Effector memory CD4-positive, alpha-beta T cell (primary cell): ENCODE measurements around the gene ARID1A.
A peak's percentile ranks its signal among the peaks of the same experiment; 100 is the strongest.
"Not testable (repeated sequence)": the region's sequence is repeated elsewhere in the genome, so short reads cannot be mapped to it uniquely, and the experiment has no call there.

Experiments used
- DNase-seq, 3 donors: peaks; one replicate each; pipeline ENCODE4 v3.0.0-alpha.2; 2020
- H3K27ac ChIP-seq: 2 replicates; pipeline ENCODE4 v1.7.0; 2013; ENCODE audit warnings: mild to moderate bottlenecking, low read length, moderate library complexity; ENCODE audit not compliant: insufficient read depth, poor library complexity, severe bottlenecking
- H3K27me3 ChIP-seq: replicated peaks from 2 replicates; pipeline ENCODE4 v1.7.0; 2013; ENCODE audit warnings: mild to moderate bottlenecking, low read length; ENCODE audit not compliant: insufficient read depth, control insufficient read depth, poor library complexity, severe bottlenecking
- H3K36me3 ChIP-seq: 2 replicates; pipeline ENCODE4 v1.7.0; 2013; ENCODE audit warnings: mild to moderate bottlenecking, low read length, moderate library complexity; ENCODE audit not compliant: control insufficient read depth, insufficient read depth
- H3K4me1 ChIP-seq: 2 replicates; pipeline ENCODE4 v1.7.0; 2013; ENCODE audit warnings: low read length, mild to moderate bottlenecking; ENCODE audit not compliant: control insufficient read depth, insufficient read depth, poor library complexity, severe bottlenecking
- H3K4me3 ChIP-seq: 2 replicates; pipeline ENCODE4 v1.7.0; 2013; ENCODE audit warnings: low read length, low read depth, mild to moderate bottlenecking; ENCODE audit not compliant: insufficient read depth, poor library complexity, severe bottlenecking
- H3K9me3 ChIP-seq: 2 replicates; pipeline ENCODE4 v1.7.0; 2013; ENCODE audit warnings: mild to moderate bottlenecking, low read length, moderate library complexity; ENCODE audit not compliant: control insufficient read depth

Gene ARID1A

DNA sequence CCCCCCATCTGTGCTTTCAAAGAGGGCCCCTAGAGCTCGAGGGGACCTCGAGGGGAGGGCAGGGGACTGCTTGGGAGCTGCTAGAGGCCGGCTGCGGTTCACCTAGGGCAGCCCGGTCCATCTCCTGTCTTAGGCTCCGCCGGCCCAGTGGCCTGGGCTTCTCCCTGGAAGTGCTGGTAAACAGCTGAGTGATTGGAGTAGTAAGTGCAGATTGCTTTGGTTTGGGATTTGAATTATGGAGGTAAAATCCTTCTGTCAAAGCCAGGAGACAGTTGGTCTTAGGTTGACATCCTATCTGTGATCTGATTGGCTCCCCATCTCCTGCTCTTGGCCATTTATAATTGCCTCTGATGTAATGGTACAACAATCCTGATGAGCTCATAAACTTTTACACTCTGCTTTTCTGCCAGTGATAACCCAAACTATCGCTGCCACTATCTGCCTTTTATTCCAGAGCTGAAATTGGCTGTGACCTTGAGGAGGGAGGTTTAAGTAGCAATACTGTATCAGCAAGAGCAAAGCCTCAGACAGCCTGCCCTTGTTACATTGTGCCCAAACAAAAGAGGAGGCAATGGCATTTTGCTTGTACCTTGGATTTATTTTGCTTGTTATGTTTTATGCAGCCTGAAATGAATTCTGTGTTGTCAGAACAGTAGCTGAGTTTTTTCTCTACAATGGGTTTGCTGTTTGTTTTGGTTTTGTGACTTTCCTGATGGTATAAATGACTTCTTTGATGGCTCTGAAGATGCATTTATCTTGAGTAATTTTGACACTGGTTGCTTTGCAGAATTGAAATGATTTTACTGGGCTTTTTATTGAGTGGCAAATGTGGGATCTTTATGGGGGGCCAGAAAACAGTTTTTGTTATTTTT is 2.4 kb downstream of the ARID1A start:
- no peaks in the 10 kb centered on the region for H3K9me3 ChIP-seq
- H3K4me3 ChIP-seq, result peak overlapping the region; percentile 77
- no peaks in the 10 kb centered on the region for H3K36me3 ChIP-seq
- peak in 2 of 3 donors; percentile 19 to 35 for DNase-seq
- H3K4me1 ChIP-seq, result peaks cover 53% of the 10 kb centered on the region
- H3K27ac ChIP-seq, result peak overlapping the region; percentile 91
- H3K27me3 ChIP-seq, result no peaks in the 10 kb centered on the region

DNA sequence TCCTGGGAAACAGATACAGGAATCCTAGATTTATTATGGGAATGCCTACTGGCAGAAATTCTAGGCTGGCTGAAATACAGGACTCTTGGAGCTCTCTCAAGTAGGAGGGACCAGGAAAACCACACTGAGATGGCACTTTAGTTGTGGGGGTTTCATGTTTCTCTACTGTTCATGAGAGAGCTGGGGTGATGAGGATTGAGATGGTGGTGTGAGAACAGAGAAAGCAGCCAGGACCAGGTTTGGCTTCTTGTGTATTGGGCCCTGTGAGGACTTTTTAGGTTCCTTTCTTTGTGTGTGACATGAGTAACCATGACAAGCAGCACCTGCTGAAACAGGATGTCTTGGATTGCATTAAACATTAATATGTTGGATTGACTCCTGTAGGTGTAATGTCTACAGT is 4.9 kb downstream of the ARID1A start:
- H3K27ac ChIP-seq, result no peak overlapping the region
- H3K27me3 ChIP-seq, result no peaks in the 10 kb centered on the region
- H3K9me3 ChIP-seq, result no peaks in the 10 kb centered on the region
- H3K4me3 ChIP-seq, result peak overlapping the region; percentile 8
- DNase-seq, result no peak
- peaks cover 58% of the 10 kb centered on the region for H3K4me1 ChIP-seq
- H3K36me3 ChIP-seq, result peaks cover 2% of the 10 kb centered on the region

DNA sequence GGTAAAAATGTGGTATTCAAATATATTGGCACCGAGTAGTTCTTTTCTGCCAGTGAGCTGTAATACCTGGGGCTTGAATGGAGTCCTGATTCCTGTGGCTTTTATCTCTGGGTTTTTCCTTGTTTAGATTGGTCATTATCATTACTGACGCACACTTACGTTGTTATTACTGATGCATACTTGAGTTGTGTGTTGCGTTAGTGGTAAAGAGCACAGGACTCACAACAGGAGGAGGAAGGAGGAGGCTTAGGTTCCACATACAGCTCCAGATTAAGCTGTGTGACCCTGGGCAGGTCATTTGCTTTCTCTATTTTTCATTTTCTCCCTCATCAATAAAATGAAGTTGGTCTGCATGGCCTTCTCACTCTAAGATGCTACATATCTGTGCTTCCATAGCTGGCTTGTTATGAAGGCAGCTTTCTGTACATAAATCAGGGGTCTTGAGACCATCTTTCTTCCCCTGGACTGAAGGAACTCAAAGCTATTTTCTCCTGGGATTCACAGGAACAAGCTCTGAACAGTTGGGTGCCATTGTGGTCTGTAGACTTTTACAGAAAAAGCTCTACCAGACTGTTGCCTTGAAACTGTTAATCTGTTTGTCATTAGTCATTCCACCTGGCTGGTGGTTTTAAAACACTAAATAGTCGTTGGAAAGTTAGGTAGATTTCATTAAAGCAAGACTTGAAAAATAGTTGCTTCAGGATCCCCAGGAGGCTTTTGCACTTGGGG is 5.6 kb downstream of the ARID1A start:
- H3K9me3 ChIP-seq, result no peaks in the 10 kb centered on the region
- peaks cover 2% of the 10 kb centered on the region for H3K36me3 ChIP-seq
- peaks cover 64% of the 10 kb centered on the region for H3K4me1 ChIP-seq
- no peaks in the 10 kb centered on the region for H3K27me3 ChIP-seq
- H3K27ac ChIP-seq, result no peak overlapping the region
- H3K4me3 ChIP-seq, result peak overlapping the region; percentile 8
- DNase-seq, result no peak

GRCh38 chr1:26701995-26702679 is 6.3 kb downstream of the ARID1A start:
- H3K27me3 ChIP-seq, result no peaks in the 10 kb centered on the region
- H3K27ac ChIP-seq, result peak overlapping the region; percentile 11
- H3K4me3 ChIP-seq, result no peak overlapping the region
- peaks cover 2% of the 10 kb centered on the region for H3K36me3 ChIP-seq
- no peaks in the 10 kb centered on the region for H3K9me3 ChIP-seq
- no peak for DNase-seq
- H3K4me1 ChIP-seq, result peaks cover 66% of the 10 kb centered on the region

GRCh38 chr1:26702680-26703038 is 6.8 kb downstream of the ARID1A start:
- H3K4me1 ChIP-seq, result peaks cover 70% of the 10 kb centered on the region
- no peak overlapping the region for H3K4me3 ChIP-seq
- peak overlapping the region; percentile 11 for H3K27ac ChIP-seq
- DNase-seq, result no peak
- no peaks in the 10 kb centered on the region for H3K27me3 ChIP-seq
- H3K9me3 ChIP-seq, result no peaks in the 10 kb centered on the region
- H3K36me3 ChIP-seq, result peaks cover 2% of the 10 kb centered on the region

GRCh38 chr1:26703478-26703877 is 7.7 kb downstream of the ARID1A start:
- Histone ChIP-seq H3K27me3 (no peaks in the 10 kb centered on the region), H3K27ac (no peak overlapping the region), H3K4me3 (no peak overlapping the region), H3K4me1 (peaks cover 70% of the 10 kb centered on the region), H3K36me3 (peaks cover 2% of the 10 kb centered on the region), H3K9me3 (no peaks in the 10 kb centered on the region)
- no peak for DNase-seq

DNA sequence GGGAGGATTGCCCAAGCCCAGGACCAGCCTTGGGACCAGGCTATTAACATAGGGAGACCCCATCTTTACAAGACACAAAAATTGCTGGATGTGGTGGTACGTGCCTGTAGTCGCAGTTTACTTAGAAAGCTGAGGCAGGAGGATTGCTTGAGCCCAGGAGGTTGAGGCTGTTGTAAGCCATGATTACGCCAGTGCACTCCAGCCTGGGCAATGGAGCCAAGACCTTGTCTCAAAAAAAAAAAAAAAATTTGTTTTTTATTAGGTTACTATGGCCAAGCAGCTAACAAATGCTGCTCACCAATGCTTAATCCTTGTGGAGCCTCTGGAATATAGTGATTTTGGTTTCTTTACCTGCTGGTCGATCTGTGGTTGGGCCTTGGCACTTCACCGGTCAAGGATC is 8.8 kb downstream of the ARID1A start:
- peaks cover 10% of the 10 kb centered on the region for H3K36me3 ChIP-seq
- DNase-seq, result no peak
- H3K4me1 ChIP-seq, result peaks cover 62% of the 10 kb centered on the region
- H3K4me3 ChIP-seq, result no peak overlapping the region
- H3K27me3 ChIP-seq, result no peaks in the 10 kb centered on the region
- no peak overlapping the region for H3K27ac ChIP-seq
- H3K9me3 ChIP-seq, result no peaks in the 10 kb centered on the region

GRCh38 chr1:26705227-26705626 is 9.4 kb downstream of the ARID1A start:
- DNase-seq, H3K27ac ChIP-seq, H3K4me3 ChIP-seq: not testable (repeated sequence)

GRCh38 chr1:26705788-26706311 is 10.0 kb downstream of the ARID1A start:
- Histone ChIP-seq H3K27ac (no peak overlapping the region), H3K4me3 (no peak overlapping the region), H3K27me3 (no peaks in the 10 kb centered on the region), H3K36me3 (peaks cover 10% of the 10 kb centered on the region), H3K9me3 (no peaks in the 10 kb centered on the region), H3K4me1 (peaks cover 50% of the 10 kb centered on the region)
- no peak for DNase-seq

More at GRCh38 chr1:26705227-26705626, 9.4 kb downstream of the ARID1A start:
- Histone ChIP-seq H3K4me1 (peaks cover 57% of the 10 kb centered on the region), H3K36me3 (peaks cover 10% of the 10 kb centered on the region)
- not testable (repeated sequence) for H3K27me3 ChIP-seq, H3K9me3 ChIP-seq
